Mesodermal cell (in vitro differentiated cells): ENCODE results near the gene NELFA.
"Not testable (repeated sequence)": the region's sequence is repeated elsewhere in the genome, so short reads cannot be mapped to it uniquely, and the experiment has no call there.

Experiments used
- H3K27ac ChIP-seq: 2 replicates; pipeline ENCODE4 v1.7.0; 2013; ENCODE audit warnings: mild to moderate bottlenecking, low read depth, low read length, moderate library complexity; ENCODE audit not compliant: severe bottlenecking
- H3K36me3 ChIP-seq: 2 replicates; pipeline ENCODE4 v1.7.1; 2013; ENCODE audit warnings: mild to moderate bottlenecking, low read length, moderate library complexity; ENCODE audit not compliant: control insufficient read depth, insufficient read depth
- H3K4me1 ChIP-seq: one replicate; pipeline ENCODE4 v1.7.1; 2013; ENCODE audit warnings: mild to moderate bottlenecking, low read length; ENCODE audit not compliant: insufficient read depth, control insufficient read depth, poor library complexity, severe bottlenecking
- H3K4me3 ChIP-seq: 2 replicates; pipeline ENCODE4 v1.7.0; 2013; ENCODE audit warnings: low read length, control low read depth, mild to moderate bottlenecking; ENCODE audit not compliant: insufficient read depth, poor library complexity, severe bottlenecking; ENCODE audit errors: extremely low read depth
- H3K9me3 ChIP-seq: 2 replicates; pipeline ENCODE4 v1.7.1; 2013; ENCODE audit warnings: mild to moderate bottlenecking, low read length, moderate library complexity; ENCODE audit not compliant: control insufficient read depth
- WGBS, 2 experiments: methylation state at CpG; one replicate each; pipeline ENCODE4 v1.1.5; 2013; ENCODE audit warnings: missing lambda C conversion rate in 2 of 2; ENCODE audit not compliant: insufficient coverage in 2 of 2; 5-methylcytosine and 5-hydroxymethylcytosine counted together

NELFA gene

DNA sequence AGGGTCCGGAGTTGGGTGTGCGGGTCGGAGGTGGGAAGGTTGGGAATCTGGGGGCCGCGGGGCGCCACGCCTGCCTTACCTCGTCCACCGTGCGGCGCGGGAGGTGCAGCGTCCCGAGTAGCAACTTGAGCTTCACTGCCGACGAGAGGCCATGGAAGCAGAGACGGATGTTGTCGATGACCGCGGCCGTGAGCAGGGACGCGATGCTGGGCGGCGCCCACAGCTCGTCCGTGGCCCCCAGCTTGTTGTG, 178 bp downstream of the NELFA start:
- Histone ChIP-seq H3K36me3 (peaks cover 33% of the 10 kb centered on the region), H3K4me1 (no peaks in the 10 kb centered on the region), H3K27ac (peak overlapping the region; percentile 97), H3K9me3 (no peaks in the 10 kb centered on the region), H3K4me3 (peak overlapping the region; percentile 69)
- WGBS, 2 experiments, result 0% methylated on average over 20 to 27 of the region's 27 CpGs

DNA sequence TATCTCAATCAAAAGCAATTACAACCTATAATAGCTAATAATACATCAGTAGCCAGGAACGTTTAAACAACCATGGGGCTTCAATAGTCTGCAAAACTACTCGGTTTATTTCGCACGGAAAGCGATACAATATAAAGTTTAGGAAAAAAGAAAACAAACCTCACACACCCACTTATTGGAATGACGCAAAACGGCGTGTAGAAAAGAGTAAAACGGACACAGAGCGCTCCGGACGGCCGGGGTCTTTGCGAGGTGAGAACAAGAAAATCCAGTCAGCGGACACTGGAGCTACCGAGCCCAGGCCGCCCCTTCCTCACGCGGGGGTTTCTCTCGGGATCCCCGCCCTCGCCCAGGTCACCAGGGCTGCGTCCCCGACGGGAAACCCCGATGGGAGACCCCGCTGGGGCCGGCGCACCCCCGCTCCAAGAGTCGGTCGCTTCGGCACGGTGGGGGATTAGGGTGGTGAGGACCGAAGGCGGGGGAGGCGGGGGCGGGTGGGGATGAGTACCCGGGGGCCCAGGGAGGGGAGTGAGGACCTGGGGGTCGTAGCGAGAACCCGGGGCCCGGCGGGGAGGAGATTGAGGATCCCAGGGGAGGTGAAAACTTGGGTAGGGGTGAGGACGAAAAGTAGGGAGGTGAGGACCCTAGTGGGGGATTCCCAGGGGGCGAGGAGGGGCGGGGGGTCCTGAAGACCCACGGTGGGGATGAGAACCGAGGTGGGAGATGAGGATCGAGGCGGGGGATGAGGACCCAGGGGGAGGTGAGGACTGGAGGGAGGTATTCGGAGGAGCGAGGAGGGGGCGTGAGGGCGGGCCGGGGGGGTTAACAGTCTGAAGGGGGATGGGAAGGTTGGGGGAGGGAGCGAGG, 737 bp downstream of the NELFA start:
- no peak overlapping the region for H3K27ac ChIP-seq

DNA sequence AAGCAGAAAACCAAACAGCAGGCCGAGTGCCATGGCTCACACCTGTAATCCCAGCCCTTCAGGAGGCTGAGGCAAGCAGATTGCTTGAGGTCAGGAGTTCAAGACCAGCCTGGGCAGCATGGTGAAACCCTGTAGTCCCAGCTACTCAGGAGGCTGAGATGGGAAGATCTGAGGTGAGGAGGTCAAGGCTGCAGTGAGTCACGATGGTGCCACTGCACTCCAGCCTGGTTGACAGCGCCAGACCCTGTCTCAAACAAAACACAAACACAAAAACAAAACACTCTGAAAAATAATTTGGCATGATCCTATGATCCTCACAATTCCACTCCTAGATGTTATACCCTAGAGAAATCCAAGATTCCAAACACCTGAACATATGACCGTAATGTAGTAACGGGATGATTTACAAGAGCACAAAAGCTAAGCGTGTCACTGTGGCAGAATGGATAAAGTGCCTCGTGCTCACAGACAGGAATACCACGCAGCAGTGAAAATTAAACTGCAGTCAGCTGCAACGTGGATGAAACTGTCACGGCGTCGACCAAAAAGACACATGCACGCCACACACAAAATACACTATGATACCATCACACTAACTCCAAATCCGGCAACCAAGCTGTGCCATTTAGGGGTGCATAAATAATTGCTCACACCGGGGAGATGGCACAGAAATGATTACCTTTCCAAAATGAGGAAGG, 1.7 kb downstream of the NELFA start:
- Histone ChIP-seq H3K4me3 (peak overlapping the region; percentile 69), H3K27ac (no peak overlapping the region), H3K9me3 (no peaks in the 10 kb centered on the region), H3K4me1 (no peaks in the 10 kb centered on the region), H3K36me3 (peaks cover 41% of the 10 kb centered on the region)
- 95 to 97% methylated on average over 12 to 13 of the region's 15 CpGs for WGBS, 2 experiments

More for the DNA sequence above, 737 bp downstream of the NELFA start:
- H3K36me3 ChIP-seq, result peaks cover 39% of the 10 kb centered on the region
- no peaks in the 10 kb centered on the region for H3K4me1 ChIP-seq
- H3K9me3 ChIP-seq, result no peaks in the 10 kb centered on the region
- peak overlapping the region; percentile 69 for H3K4me3 ChIP-seq
- WGBS, 2 experiments, result 1 to 2% methylated on average over 27 to 29 of the region's 57 CpGs

DNA sequence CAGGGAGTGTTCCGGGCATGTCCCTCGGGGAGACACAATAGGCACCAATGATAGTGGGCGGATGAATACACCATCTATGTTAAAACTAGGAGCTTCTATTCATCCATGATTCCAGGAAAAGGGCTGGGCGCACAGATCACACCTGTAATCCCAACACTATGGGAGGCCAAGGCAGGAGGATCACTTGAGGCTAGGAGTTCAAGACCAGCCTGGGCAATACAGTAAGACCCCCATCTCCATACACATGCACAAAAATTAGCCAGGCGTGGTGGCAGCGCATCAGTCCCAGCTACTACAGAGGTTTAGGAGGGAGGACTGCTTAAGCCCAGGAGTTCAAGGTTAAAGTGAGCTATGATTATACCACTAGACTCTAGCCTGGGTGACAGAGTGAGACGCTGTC, 2.4 kb downstream of the NELFA start:
- Histone ChIP-seq H3K4me1 (no peaks in the 10 kb centered on the region), H3K27ac (no peak overlapping the region), H3K4me3 (no peak overlapping the region), H3K9me3 (no peaks in the 10 kb centered on the region), H3K36me3 (peaks cover 44% of the 10 kb centered on the region)
- WGBS, 2 experiments, result 97 to 100% methylated on average over 2 to 3 of the region's 7 CpGs

DNA sequence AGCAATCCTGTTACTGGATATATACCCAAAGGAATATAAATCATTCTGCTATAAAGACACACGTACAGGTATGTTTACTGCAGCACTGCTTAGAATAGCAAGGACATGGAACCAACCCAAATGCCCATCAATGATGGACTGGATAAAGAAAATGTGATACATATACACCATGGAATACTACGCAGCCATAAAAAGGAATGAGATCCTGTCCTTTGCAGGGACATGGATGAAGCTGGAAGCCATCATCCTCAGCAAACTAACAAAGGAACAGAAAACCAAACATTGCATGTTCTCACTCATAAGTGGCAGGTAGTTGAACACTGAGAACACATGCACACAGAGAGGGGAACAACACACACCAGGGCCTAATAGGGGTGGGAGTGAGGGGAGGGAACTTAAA, 5.4 kb downstream of the NELFA start:
- 100% methylated on average over 2 of the region's 2 CpGs; no CpG with 5 or more reads in 1 of the 2 experiments for WGBS, 2 experiments
- peaks cover 61% of the 10 kb centered on the region for H3K36me3 ChIP-seq
- H3K9me3 ChIP-seq, H3K4me1 ChIP-seq, H3K4me3 ChIP-seq, H3K27ac ChIP-seq: not testable (repeated sequence)

DNA sequence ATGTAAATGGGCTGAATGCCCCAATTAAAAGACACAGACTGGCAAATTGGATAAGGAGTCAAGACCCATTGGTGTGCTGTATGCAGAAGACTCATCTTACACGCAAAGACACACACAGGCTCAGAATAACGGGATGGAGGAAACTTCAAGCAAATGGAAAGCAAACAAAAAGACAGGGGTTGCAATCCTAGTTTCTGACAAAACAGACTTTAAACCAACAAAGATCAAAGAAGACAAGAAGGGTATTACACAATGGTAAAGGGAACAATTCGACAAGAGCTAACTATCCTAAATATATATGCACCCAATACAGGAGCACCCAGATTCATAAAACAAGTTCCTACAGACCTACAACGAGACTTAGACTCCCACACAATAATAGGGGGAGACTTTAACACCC, 9.5 kb downstream of the NELFA start:
- 94 to 96% methylated on average over 4 of the region's 4 CpGs for WGBS, 2 experiments
- H3K9me3 ChIP-seq, H3K4me3 ChIP-seq, H3K4me1 ChIP-seq, H3K27ac ChIP-seq: not testable (repeated sequence)
- H3K36me3 ChIP-seq, result peaks cover 63% of the 10 kb centered on the region

DNA sequence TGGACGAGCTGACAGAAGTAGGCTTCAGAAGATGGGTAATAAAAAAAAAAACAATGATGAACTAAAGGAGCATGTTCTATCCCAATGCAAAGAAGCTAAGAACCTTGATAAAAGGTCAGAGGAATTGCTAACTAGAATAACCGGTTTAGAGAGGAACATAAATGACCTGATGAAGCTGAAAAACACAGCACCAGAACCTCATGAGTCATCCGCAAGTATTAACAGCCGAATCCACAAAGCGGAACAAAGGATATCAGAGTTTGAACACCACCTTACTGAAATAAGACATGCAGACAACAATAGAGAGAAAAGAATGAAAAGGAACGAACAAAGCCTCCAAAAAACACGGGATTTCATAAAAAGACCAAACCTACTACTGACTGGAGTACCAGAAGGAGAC, 10.5 kb downstream of the NELFA start:
- Histone ChIP-seq H3K4me1 (no peaks in the 10 kb centered on the region), H3K27ac (no peak overlapping the region), H3K36me3 (peaks cover 53% of the 10 kb centered on the region), H3K4me3 (no peak overlapping the region), H3K9me3 (peaks cover 6% of the 10 kb centered on the region)
- 83 to 100% methylated on average over 2 of the region's 7 CpGs for WGBS, 2 experiments

DNA sequence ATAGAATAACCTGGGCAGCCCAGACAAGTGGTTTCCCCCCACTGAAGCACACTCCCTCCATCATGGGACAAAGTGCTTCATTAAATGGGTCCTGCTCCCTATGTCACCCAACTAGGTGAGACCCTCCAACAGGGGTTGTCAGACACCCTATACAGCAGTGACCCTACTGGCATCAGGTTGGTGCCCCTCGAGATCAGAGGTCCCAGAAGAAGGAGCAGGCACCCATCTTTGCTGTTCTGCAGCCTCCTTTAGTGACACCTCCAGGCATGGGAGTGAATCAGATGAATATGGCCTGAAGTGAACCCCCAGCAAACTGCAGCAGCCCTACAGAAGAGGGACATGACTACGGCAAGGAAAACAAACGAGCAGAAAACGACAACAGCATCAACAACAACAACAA, 11.1 kb downstream of the NELFA start:
- H3K36me3 ChIP-seq, result peaks cover 48% of the 10 kb centered on the region

DNA sequence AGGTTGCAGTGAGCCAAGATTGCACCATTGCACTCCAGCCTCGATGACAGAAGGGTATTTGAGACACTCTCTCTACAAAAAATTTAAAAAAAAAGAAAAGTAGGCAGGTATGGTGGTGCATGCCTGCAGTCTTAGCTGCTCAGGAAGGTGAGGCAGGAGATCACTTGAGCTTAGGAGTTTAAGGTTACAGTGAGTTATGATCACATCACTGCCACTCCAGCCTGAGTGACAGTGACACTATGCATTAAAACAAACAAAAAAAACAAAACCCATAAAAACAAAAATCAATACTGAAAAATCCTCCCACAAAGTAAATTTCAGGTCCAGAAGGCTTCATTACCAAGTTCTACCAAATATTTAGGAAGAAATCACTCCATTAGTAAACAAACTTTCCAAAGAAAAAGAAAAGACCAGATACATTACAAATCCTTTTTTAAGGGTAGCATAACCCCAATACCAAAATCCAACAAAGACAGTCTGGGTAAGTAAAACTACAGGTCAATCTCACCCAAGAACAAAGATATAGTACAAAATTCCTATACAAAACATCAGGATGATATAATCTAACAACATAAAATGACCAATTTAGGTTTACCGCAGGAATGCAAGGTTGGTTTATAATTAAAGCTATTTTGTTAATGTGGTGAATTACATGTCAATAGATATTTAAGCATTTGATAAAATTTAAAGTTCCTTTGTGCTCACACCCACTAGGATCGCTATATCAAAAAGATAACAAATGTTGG, 11.7 kb downstream of the NELFA start:
- no peak overlapping the region for H3K4me3 ChIP-seq
- H3K27ac ChIP-seq, result no peak overlapping the region
- WGBS, 2 experiments, result no CpG with 5 or more reads among the region's 3 CpGs
- H3K9me3 ChIP-seq, result peaks cover 6% of the 10 kb centered on the region
- H3K4me1 ChIP-seq, result no peaks in the 10 kb centered on the region
- H3K36me3 ChIP-seq, result peaks cover 48% of the 10 kb centered on the region

More for the DNA sequence above, 11.1 kb downstream of the NELFA start:
- no peaks in the 10 kb centered on the region for H3K4me1 ChIP-seq
- WGBS, 2 experiments, result 70 to 96% methylated on average over 3 to 4 of the region's 4 CpGs
- no peak overlapping the region for H3K27ac ChIP-seq
- peaks cover 6% of the 10 kb centered on the region for H3K9me3 ChIP-seq
- no peak overlapping the region for H3K4me3 ChIP-seq

DNA sequence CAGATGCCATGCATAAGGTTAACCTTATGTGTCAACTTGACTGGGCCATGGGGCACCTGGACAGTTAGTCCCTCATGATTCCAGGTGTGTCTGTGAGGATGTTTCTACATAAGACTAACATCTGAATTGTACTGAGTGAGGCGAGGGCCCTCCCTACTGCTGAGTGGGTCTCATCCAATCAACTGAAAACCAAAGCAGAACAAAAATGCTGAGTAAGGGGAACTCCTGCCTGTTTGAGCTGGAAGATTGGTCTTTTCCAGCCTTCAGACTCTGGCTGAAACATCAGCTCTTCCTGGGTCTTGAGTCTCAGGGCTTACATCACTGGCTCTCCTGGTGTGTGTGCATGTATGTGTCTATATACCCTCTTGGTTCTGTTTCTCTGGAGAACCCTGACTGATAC, 13.8 kb downstream of the NELFA start:
- Histone ChIP-seq H3K9me3 (peaks cover 6% of the 10 kb centered on the region), H3K4me3 (no peak overlapping the region), H3K36me3 (peaks cover 49% of the 10 kb centered on the region), H3K27ac (no peak overlapping the region), H3K4me1 (no peaks in the 10 kb centered on the region)
- 100% methylated on average over 1 of the region's 1 CpG; no CpG with 5 or more reads in 1 of the 2 experiments for WGBS, 2 experiments
